Mammary epithelial cell (primary cell): ENCODE results near the gene POLR2J.

Experiments used
- CTCF ChIP-seq, 2 donors: IDR thresholded peaks in 1 of 2; conservative IDR thresholded peaks in 1 of 2; 2 replicates each; pipeline ENCODE4 v1.5.1; 2011 to 2012; ENCODE audit warnings: inconsistent platforms in 2 of 2, low read length in 2 of 2, mild to moderate bottlenecking in 2 of 2, control low read depth in 1 of 2, low read depth in 1 of 2; ENCODE audit not compliant: insufficient read depth in 1 of 2; ENCODE audit errors: extremely low read depth in 1 of 2
- EZH2 ChIP-seq: IDR thresholded peaks from 2 replicates; pipeline ENCODE4 v1.6.1; 2012; ENCODE audit warnings: low read length, inconsistent platforms, borderline replicate concordance

- TF ChIP-seq CTCF (conservative IDR thresholded peaks at IDR 0.05 in 1 of 2, IDR thresholded peaks at IDR 0.05 in 1 of 2; ENCODE audit: extremely low read depth in 1 of 2, insufficient read depth in 1 of 2, low read depth in 1 of 2, low read length in 2 of 2): no peak
- TF ChIP-seq EZH2: no peak
Observed at GRCh38 chr7:102444961-102445673, 33.6 kb downstream of the POLR2J start.
